ENCODE data around the gene TMEM151A.

TMEM151A gene

DNA sequence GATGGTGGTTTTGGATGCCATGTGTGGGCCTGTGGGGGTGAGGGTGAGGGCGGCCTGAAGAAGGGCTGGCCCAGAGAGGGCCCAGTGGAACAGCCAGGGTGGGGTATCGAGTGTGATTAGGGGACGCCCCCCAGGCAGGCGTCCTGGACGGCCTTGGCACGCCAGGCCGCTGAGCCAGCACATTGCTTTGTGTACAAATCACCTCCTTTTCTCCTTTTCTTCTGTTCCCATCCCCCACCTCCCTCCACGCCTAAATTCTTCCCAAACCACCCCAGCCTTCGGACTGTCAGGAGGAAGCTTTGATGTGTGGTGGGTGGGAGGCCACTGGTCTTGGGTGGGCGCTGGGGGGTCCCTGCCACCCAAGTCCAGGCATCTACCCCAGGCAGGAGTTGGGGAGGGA is 33.0 kb downstream of the TMEM151A start:
- Mint-ChIP-seq H3K36me3 (ENCODE audit: low read depth) (no peaks in the 10 kb centered on the region), H3K4me3 (no peak overlapping the region), H3K4me1 (ENCODE audit: low read depth) (peaks cover 13% of the 10 kb centered on the region), H3K27ac (no peak overlapping the region), H3K9me3 (no peaks in the 10 kb centered on the region), H3K27me3 (peaks cover 4% of the 10 kb centered on the region)
- intact Hi-C loops (cut with micrococcal nuclease), result no loop called here

DNA sequence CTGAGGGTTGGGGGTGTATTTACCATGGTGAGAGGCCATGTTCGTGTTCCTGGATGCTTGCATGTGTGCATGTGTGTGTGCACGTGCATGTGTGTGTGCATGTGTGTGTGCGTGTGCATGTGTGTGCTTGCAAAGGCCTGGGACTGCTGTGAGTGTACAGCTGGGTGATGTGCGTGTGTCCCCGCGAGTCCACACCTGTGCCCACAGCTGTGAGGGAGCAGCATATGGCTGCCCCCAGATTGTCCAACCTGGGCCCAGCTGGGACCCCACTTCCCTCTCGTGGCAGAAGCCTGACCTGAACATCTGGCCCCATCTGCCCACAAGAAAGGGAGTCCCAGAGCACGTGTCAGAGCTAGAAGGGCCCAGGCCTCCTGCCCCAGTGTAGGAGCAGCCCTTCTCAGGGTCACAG is 33.6 kb downstream of the TMEM151A start:
- Mint-ChIP-seq H3K4me3 (no peak overlapping the region), H3K27me3 (peaks cover 6% of the 10 kb centered on the region), H3K36me3 (ENCODE audit: low read depth) (no peaks in the 10 kb centered on the region), H3K27ac (no peak overlapping the region), H3K9me3 (no peaks in the 10 kb centered on the region), H3K4me1 (ENCODE audit: low read depth) (peaks cover 13% of the 10 kb centered on the region)
- intact Hi-C loops (cut with micrococcal nuclease), result no loop called here

DNA sequence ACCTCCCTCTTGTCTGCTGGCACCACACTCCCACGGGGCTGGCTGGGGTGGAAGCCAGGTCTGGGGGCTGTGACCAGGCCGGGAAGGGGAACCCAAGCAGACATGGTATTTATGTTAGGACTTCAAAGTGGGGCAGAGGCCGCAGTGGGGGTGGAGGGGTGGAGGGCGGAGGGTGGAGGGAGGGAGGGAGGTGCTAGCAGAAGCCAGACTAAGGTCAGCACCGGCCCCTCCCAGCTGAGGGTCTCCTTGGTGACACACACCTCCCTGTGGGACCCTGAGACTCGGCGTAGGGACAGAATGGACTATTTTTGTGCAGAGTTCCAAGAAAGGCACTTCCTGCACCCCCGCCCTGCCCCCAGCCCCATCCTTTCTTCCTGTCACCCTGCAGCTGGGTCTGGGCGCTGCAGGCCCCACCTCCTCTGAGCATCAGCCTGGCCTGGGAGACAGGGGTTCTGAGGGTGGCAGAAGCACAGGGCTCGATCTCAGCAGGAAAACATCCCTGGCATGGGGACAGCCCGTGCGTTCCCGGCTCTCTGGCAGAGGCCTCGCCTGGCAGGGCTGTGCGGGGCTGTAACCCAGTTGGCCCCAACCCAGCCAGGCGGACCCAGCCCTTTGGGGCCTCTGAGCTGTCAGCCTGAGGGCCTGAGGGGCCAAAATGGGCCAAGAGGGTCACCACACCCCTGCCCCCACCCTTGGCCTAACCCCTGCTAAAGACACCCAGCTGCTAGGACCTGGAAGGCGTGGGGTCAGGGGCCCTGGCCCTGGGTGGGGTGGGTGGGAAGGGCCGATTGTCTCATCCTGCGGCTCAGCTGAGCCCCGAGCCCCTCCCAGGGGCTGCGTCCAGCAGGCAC is 34.8 kb downstream of the TMEM151A start:
- peaks cover 13% of the 10 kb centered on the region for H3K4me1 Mint-ChIP-seq (ENCODE audit: low read depth)
- peaks cover 5% of the 10 kb centered on the region for H3K27me3 Mint-ChIP-seq
- H3K9me3 Mint-ChIP-seq, result no peaks in the 10 kb centered on the region
- intact Hi-C loops (cut with micrococcal nuclease), result no loop called here
- peak overlapping the region; percentile 1 for H3K27ac Mint-ChIP-seq
- no peak overlapping the region for H3K4me3 Mint-ChIP-seq
- peaks cover under 1% of the 10 kb centered on the region for H3K36me3 Mint-ChIP-seq (ENCODE audit: low read depth)

DNA sequence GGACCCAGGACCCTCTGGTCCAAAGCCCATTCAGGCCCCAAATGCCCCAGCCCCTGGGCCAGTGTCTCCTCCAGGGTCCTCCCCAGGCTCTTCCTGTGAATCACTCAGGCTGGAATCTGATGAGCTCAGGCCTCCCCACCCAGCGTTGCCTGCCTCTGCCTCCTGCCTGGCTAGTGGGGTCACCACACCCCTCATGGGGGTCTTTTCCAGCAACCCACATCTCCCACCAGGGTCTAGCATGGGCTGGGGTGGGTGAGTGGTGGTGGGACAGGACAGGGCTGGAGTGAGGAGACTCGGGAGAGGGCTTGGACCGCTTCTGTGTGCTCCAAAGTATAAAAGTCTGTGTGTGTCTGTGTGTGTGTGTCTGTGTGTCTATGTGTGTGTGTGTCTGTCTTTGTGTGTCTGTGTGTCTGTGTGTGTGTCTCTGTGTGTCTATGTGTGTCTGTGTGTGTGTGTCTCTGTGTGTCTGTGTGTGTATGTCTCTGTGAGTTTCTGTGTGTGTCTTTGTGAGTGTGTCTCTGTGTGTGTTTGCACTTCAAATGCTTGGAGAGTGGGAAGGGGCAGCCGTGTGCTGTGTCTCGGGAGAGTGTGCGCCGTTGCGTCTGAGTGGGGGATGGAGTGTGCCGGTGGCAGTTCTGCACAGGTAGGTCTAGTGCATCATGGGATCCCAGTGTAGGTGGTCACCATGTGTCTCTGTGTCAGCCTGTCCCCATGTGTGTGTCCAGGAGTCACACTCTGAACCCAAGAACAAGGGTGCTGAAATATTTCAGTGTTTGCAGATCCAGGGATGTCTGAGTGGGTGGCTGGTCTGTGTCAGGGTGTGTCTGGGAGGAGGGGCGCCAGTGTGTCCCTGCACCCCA is 35.7 kb downstream of the TMEM151A start:
- H3K4me3 Mint-ChIP-seq, result no peak overlapping the region
- peaks cover 5% of the 10 kb centered on the region for H3K27me3 Mint-ChIP-seq
- H3K4me1 Mint-ChIP-seq (ENCODE audit: low read depth), result peaks cover 13% of the 10 kb centered on the region
- intact Hi-C loops (cut with micrococcal nuclease), result loop anchor here (1.0 kb wide), 1 partner anchor 16 kb away; no protein-coding TSS in a partner anchor
- peaks cover 9% of the 10 kb centered on the region for H3K36me3 Mint-ChIP-seq (ENCODE audit: low read depth)
- H3K27ac Mint-ChIP-seq, result no peak overlapping the region
- H3K9me3 Mint-ChIP-seq, result no peaks in the 10 kb centered on the region

DNA sequence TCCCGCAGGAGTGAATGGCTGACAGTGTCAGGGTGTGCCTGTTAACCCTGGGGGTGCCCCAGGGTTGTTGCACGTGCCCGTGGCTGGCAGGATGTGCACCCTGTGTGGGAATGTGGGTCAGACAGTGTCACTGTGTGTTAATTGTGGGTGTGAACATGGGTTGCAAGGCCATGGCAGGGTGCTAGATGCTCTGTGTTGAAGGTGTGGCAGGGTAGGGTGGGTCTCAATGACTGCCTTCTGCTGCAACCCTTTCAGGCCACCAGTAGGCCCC is 36.3 kb downstream of the TMEM151A start:
- no peak overlapping the region for H3K27ac Mint-ChIP-seq
- H3K4me1 Mint-ChIP-seq (ENCODE audit: low read depth), result peaks cover 13% of the 10 kb centered on the region
- H3K4me3 Mint-ChIP-seq, result no peak overlapping the region

DNA sequence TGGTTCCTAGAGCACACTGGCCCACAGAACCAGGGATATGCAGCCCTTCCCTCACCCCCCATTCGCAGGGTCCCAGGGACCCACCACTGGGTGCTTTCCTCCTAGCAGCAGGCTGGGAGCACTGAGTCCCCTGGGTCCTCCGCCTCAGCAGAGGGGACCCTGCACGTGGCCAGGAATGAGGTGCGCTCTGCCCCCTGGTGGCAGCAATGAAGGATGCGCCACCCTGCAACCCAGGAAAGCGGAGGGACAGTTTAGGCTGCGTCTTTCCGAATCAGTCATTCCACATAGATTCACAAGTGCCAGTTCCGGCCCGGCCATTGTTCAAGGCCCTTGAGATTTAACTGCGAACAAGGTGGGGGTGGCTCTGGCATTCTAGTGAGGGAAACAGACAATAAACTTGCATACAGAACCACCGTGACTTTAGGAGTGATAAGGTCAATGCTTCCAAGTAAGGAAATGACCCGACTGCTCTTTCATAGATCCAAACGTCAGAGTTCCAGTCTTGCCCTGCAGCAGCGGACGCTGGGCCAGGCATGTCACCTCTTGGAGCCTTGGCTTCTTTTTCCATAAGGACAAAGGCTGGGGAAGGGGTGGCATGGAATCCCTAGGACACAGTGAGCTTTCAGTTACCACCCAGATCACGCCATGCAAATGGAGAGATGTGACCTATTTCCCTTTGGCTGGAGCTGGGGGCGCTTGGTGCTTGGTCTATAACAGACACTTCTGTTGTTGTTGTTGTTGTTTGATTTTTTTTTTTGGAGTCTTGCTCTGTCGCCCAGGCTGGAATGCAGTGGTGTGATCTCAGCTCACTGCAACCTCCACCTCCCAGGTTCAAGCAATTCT is 36.8 kb downstream of the TMEM151A start:
- Mint-ChIP-seq H3K4me3 (no peak overlapping the region), H3K4me1 (ENCODE audit: low read depth) (peaks cover 13% of the 10 kb centered on the region), H3K9me3 (no peaks in the 10 kb centered on the region), H3K36me3 (ENCODE audit: low read depth) (peaks cover 20% of the 10 kb centered on the region), H3K27me3 (peaks cover 5% of the 10 kb centered on the region), H3K27ac (peak overlapping the region; percentile 30)
- intact Hi-C loops (cut with micrococcal nuclease), result loop anchor here (1.0 kb wide), 1 partner anchor 17 kb away; no protein-coding TSS in a partner anchor

More for the DNA sequence above, 36.3 kb downstream of the TMEM151A start:
- intact Hi-C loops (cut with micrococcal nuclease), result loop anchor here (1.0 kb wide), 1 partner anchor 17 kb away; no protein-coding TSS in a partner anchor
- H3K27me3 Mint-ChIP-seq, result peaks cover 5% of the 10 kb centered on the region
- peaks cover 15% of the 10 kb centered on the region for H3K36me3 Mint-ChIP-seq (ENCODE audit: low read depth)
- H3K9me3 Mint-ChIP-seq, result no peaks in the 10 kb centered on the region

DNA sequence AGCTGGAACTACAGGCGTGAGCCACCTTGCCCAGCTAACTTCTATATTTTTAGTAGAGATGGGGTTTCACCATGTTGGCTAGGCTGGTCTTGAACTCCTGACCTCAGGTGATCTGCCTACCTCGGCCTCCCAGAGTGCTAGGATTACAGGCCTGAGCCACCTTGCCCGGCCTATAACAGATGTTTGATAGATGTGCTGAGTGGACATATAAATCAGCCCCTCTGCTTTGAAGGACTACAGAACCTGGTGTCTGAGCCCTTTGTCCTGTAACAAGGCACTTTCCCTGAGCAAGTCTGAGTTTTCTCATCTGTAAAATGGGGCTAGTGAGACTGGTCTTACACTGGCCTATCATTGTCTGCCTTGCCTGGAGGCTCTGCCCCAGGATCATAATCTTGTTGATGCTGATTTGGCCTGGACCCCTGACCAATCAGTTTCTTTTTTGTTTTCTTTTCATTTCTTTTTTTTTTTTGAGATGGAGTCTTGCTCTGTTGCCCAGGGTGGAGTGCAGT is 37.5 kb downstream of the TMEM151A start:
- no peaks in the 10 kb centered on the region for H3K9me3 Mint-ChIP-seq
- H3K27me3 Mint-ChIP-seq, result peaks cover 5% of the 10 kb centered on the region
- no peak overlapping the region for H3K4me3 Mint-ChIP-seq
- peaks cover 27% of the 10 kb centered on the region for H3K36me3 Mint-ChIP-seq (ENCODE audit: low read depth)
- intact Hi-C loops (cut with micrococcal nuclease), result no loop called here
- H3K4me1 Mint-ChIP-seq (ENCODE audit: low read depth), result peaks cover 16% of the 10 kb centered on the region
- H3K27ac Mint-ChIP-seq, result no peak overlapping the region

DNA sequence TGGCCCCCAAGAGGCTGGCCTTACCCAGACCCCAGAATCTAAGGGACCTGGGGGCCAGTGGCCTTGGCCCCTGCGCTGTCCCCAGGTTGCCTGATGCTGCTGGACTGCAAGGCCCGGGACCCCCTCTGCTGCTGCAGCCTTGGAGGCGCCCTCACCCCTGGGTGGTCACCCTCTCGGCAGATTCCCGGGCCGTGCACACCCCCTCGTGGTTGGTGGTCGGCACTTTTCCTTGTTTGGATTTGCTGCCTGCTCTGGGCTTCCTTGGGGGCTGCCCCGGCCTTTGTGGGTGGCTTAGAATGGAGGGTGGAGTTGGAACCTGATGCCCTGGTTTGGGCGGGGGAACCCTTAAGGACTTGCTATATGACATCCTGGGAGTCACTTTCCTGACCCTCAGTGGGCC is 39.2 kb downstream of the TMEM151A start:
- Mint-ChIP-seq H3K27me3 (peaks cover 5% of the 10 kb centered on the region), H3K27ac (no peak overlapping the region)
- intact Hi-C loops (cut with micrococcal nuclease), result no loop called here

DNA sequence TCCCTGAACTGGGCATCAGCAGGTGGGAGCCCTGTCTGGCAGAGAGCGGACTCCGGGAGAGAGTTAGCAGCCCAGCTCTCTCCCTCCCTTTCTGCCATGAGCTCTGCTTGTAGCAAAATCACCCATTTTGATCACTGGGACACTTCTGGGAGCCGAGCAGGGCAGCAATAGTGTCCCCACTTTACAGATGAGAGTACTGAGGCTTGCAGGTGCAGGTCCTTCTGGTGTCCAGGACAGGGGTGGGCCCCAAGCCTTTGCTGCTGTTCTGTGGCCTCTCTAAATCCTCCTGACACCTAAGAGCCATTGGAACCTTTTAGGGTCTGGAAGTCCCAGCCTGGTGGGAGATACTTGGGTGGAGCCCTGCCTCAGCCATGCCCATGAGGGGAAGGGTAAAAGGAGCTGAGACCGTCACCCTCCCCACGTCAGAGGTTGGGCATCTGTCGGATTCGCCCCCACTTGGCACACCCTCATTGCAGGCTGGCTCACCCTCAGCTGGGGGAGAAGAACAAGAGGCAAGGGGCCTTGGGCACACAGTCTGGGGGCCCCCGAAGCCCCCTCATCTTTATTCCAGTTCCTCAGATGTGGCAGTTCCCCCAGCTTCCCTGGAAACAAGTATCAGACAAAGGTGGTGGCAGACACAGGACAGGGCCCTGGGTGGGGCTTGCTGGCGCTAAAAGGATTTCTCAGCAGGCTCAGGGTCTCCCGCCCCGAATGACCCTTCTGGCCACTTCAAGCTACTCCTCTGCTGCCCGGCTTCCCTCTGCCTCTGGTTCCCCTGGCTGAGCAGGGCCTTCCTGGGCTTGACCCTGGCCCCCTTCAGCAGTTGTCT is 40.1 kb downstream of the TMEM151A start:
- peaks cover 3% of the 10 kb centered on the region for H3K27me3 Mint-ChIP-seq
- intact Hi-C loops (cut with micrococcal nuclease), result no loop called here
- H3K9me3 Mint-ChIP-seq, result no peaks in the 10 kb centered on the region
- H3K27ac Mint-ChIP-seq, result no peak overlapping the region
- peaks cover 41% of the 10 kb centered on the region for H3K36me3 Mint-ChIP-seq (ENCODE audit: low read depth)
- peaks cover 33% of the 10 kb centered on the region for H3K4me1 Mint-ChIP-seq (ENCODE audit: low read depth)
- H3K4me3 Mint-ChIP-seq, result no peak overlapping the region

More for the DNA sequence above, 39.2 kb downstream of the TMEM151A start:
- Mint-ChIP-seq H3K4me1 (ENCODE audit: low read depth) (peaks cover 27% of the 10 kb centered on the region), H3K36me3 (ENCODE audit: low read depth) (peaks cover 36% of the 10 kb centered on the region), H3K4me3 (no peak overlapping the region), H3K9me3 (no peaks in the 10 kb centered on the region)

DNA sequence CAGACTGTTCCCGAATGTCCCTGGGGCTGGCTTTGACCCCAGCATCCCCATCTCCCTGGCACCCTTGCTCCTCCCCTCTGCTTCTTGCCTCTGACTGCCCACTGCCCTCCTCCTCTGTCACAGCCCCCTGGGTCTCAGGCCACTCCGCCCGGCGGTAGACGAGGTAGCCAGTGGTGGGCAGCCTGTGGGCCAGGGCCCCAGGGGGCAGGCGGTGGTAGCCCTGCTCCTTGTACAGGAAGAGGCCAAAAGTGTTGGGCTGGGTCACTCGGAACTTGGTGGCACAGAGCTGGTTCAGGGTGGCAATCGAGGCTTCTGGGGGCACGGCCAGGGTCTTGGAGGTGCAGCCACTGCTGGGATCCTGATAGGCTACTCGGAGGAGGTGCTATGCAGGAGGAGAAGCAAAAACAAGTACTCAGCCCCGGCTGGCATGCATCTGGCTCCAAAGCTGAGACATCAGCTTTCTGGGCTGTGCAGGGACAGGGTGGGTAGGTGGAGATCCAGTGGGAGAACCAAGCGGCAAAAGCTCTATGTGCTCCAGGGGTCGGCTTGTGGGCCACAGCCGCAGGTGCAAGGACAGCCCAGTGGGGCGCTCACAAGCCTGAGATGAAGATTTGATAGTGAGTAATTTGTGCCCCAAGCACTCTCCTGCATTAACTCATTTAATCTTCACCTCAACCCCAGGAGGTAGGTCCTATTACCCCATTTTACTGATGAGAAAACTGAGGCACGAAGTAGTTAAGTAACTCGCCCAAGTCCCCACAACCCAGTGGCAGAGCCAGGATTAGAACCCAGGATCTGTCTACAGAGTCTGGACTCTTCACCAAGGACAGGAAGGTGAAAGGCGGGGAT is 40.9 kb downstream of the TMEM151A start:
- peaks cover 42% of the 10 kb centered on the region for H3K4me1 Mint-ChIP-seq (ENCODE audit: low read depth)
- H3K4me3 Mint-ChIP-seq, result no peak overlapping the region
- intact Hi-C loops (cut with micrococcal nuclease), result no loop called here
- peaks cover 50% of the 10 kb centered on the region for H3K36me3 Mint-ChIP-seq (ENCODE audit: low read depth)
- H3K27ac Mint-ChIP-seq, result peak overlapping the region; percentile 30
- peaks cover 3% of the 10 kb centered on the region for H3K27me3 Mint-ChIP-seq
- no peaks in the 10 kb centered on the region for H3K9me3 Mint-ChIP-seq

DNA sequence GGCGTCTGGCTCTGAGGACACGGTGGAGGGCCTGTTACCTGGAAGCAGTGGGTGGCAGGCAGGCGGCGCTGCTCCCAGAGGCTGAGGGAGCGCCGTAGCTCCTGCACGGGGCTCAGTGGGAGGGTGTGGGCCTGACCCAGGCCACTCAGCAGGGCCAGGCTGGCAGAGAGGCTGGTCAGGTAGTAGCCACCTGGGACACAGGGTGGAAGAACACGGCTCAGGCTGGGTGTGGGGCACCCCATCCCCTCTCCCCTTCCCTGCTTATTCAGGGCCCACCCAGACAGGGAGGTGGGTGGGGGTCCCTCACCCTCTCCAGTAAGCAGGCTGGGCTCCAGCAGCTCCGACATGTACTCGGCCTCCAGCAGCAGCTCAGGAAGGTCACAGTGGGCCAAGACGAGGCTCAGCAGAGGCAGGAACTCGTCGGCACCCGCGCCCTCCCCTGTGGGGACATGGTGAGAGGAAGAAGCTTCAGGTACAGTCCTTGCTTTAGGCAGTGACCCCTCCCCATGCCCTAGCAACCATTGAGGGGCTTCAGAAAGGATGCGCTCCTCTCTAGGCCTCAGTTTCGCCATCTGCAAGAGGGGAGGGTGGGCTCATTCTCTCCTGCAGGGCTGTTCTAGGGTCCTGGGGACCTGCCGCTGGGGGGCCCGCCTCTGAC is 41.7 kb downstream of the TMEM151A start:
- no peak overlapping the region for H3K27ac Mint-ChIP-seq
- peaks cover 57% of the 10 kb centered on the region for H3K36me3 Mint-ChIP-seq (ENCODE audit: low read depth)

More for the DNA sequence above, 41.7 kb downstream of the TMEM151A start:
- Mint-ChIP-seq H3K4me3 (no peak overlapping the region), H3K9me3 (no peaks in the 10 kb centered on the region), H3K4me1 (ENCODE audit: low read depth) (peaks cover 41% of the 10 kb centered on the region), H3K27me3 (peaks cover 3% of the 10 kb centered on the region)
- intact Hi-C loops (cut with micrococcal nuclease), result no loop called here
